Neural cell (in vitro differentiated cells): ENCODE data around the gene GLRA1. TPM values are rescaled to one million over a fixed set of nuclear protein-coding genes. Genes with fewer than 3 reads are reported as not detected.

Experiments used
- H2AFZ ChIP-seq: fragments of 200-600, 300-800 bp; sonication (generic), shearing (Covaris generic); 2 replicates; pipeline ENCODE4 v1.6.0; 2014; ENCODE audit warnings: low read depth, mild to moderate bottlenecking, antibody characterized with exemption, low read length, moderate library complexity
- H3F3A ChIP-seq: fragments of 200-600 bp; shearing (Covaris generic); 2 replicates; pipeline ENCODE4 v1.6.1; 2016; ENCODE audit warnings: mild to moderate bottlenecking, moderate library complexity, mixed read lengths, antibody characterized with exemption, low read length; ENCODE audit not compliant: insufficient read depth, poor library complexity, severe bottlenecking
- H3K27ac ChIP-seq: fragments of 200-600, 300-800 bp; sonication (generic), shearing (Covaris generic); 2 replicates; pipeline ENCODE4 v1.5.1; 2014; ENCODE audit warnings: mild to moderate bottlenecking, low read length, moderate library complexity
- H3K27me3 ChIP-seq: fragments of 300-800, 200-600 bp; sonication (generic), shearing (Covaris generic); 2 replicates; pipeline ENCODE4 v1.6.0; 2014; ENCODE audit warnings: mild to moderate bottlenecking, low read depth, low read length, moderate library complexity; ENCODE audit not compliant: insufficient read depth
- H3K36me3 ChIP-seq: fragments of 300-800, 200-600 bp; sonication (generic), shearing (Covaris generic); 2 replicates; pipeline ENCODE4 v1.5.1; 2014; ENCODE audit warnings: mild to moderate bottlenecking, antibody characterized with exemption, low read length, moderate library complexity; ENCODE audit not compliant: insufficient read depth
- H3K4me2 ChIP-seq: fragments of 300-800, 200-600 bp; sonication (generic), shearing (Covaris generic); 2 replicates; pipeline ENCODE4 v1.6.0; 2014; ENCODE audit warnings: mild to moderate bottlenecking, low read length
- H3K4me3 ChIP-seq: fragments of 300-800, 200-600 bp; sonication (generic), shearing (Covaris generic); 2 replicates; pipeline ENCODE4 v1.5.1; 2014; ENCODE audit warnings: mild to moderate bottlenecking, low read length, moderate library complexity
- H3K79me2 ChIP-seq: fragments of 200-600 bp; shearing (Covaris generic); replicated peaks from 2 replicates; pipeline ENCODE4 v1.6.0; 2014; ENCODE audit warnings: mild to moderate bottlenecking, low read length, moderate library complexity; ENCODE audit not compliant: insufficient read depth
- H3K9ac ChIP-seq: fragments of 300-800, 200-600 bp; sonication (generic), shearing (Covaris generic); 2 replicates; pipeline ENCODE4 v1.6.1; 2016; ENCODE audit warnings: mild to moderate bottlenecking, low read length, mixed read lengths
- H3K9me2 ChIP-seq: fragments of 200-600 bp; shearing (Covaris generic); 2 replicates; pipeline ENCODE4 v1.6.1; 2016; ENCODE audit warnings: mild to moderate bottlenecking, low read length, mixed read lengths; ENCODE audit not compliant: insufficient read depth
- H3K9me3 ChIP-seq: fragments of 200-600, 300-800 bp; sonication (generic), shearing (Covaris generic); 2 replicates; pipeline ENCODE4 v1.6.1; 2016; ENCODE audit warnings: mild to moderate bottlenecking, mixed run types, low read length, moderate library complexity, mixed read lengths
- H4K20me1 ChIP-seq: fragments of 200-600 bp; shearing (Covaris generic); 2 replicates; pipeline ENCODE4 v1.6.1; 2016; ENCODE audit warnings: mild to moderate bottlenecking, mixed run types; ENCODE audit not compliant: insufficient read depth
- EP300 ChIP-seq: fragments of 450-650 bp; conservative IDR thresholded peaks from 2 replicates; pipeline ENCODE4 v1.6.1; 2014; ENCODE audit warnings: antibody characterized with exemption, mild to moderate bottlenecking, moderate library complexity; ENCODE audit not compliant: poor library complexity, severe bottlenecking
- MXI1 ChIP-seq: fragments of 450-650 bp; conservative IDR thresholded peaks from 2 replicates; pipeline ENCODE4 v1.6.1; 2014; ENCODE audit warnings: antibody characterized with exemption, mild to moderate bottlenecking; ENCODE audit not compliant: poor library complexity, severe bottlenecking
- POLR2AphosphoS5 ChIP-seq: IDR thresholded peaks from 2 replicates; pipeline ENCODE4 v1.6.1; 2012
- RAD21 ChIP-seq: fragments of 450-650 bp; conservative IDR thresholded peaks from 2 replicates; pipeline ENCODE4 v1.6.1; 2014; ENCODE audit warnings: antibody characterized with exemption, mild to moderate bottlenecking, moderate library complexity
- SMC3 ChIP-seq: fragments of 450-650 bp; conservative IDR thresholded peaks from 2 replicates; pipeline ENCODE4 v1.6.1; 2014; ENCODE audit warnings: antibody characterized with exemption, mild to moderate bottlenecking, moderate library complexity; ENCODE audit not compliant: poor library complexity
- TAF1 ChIP-seq: IDR thresholded peaks from 2 replicates; pipeline ENCODE4 v1.6.1; 2012; ENCODE audit warnings: low read depth
- polyA minus RNA-seq: library from RNA; depleted of rRNA, polyadenylated mRNA; stranded (reverse); fragments of >200 nt; gene quantifications from 2 replicates; pipeline ENCODE4 v1.2.3, GENCODE V29; 2014
- polyA plus RNA-seq: library from polyadenylated mRNA; depleted of rRNA; stranded (reverse); fragments of >200 nt; gene quantifications from 2 replicates; pipeline ENCODE4 v1.2.3, GENCODE V29; 2014
- TF ChIP-seq, protein P1 (sequence below): IDR thresholded peaks from 2 replicates; pipeline ENCODE4 v1.6.1; 2012; ENCODE audit warnings: borderline replicate concordance
- TF ChIP-seq, protein P2 (sequence below): fragments of 450-650 bp; IDR thresholded peaks from 2 replicates; pipeline ENCODE4 v1.5.1; 2014; ENCODE audit warnings: antibody characterized with exemption, mild to moderate bottlenecking, moderate library complexity; ENCODE audit not compliant: poor library complexity, severe bottlenecking

Gene GLRA1
- polyA plus RNA-seq (not detected in 2 replicates), polyA minus RNA-seq (not detected in 2 replicates)

GRCh38 chr5:151924564-151925301 is at the start of gene GLRA1:
GLRA1 (minus strand) TSS chr5:151924851; CDS start chr5:151924549, 302 bp downstream.
- Histone ChIP-seq H3K9me3 (no peaks in the 10 kb centered on the region), H3K27me3 (peaks cover 82% of the 10 kb centered on the region), H3K4me2 (no peak within 1 kb of the TSS), H3F3A (no peaks in the 10 kb centered on the region), H3K9ac (no peak within 1 kb of the TSS), H3K27ac (no peak within 1 kb of the TSS), H3K9me2 (no peaks in the 10 kb centered on the region), H3K79me2 (no peaks in the 10 kb centered on the region), H2AFZ (no peak within 1 kb of the TSS), H3K36me3 (no peaks in the 10 kb centered on the region), H4K20me1 (no peaks in the 10 kb centered on the region), H3K4me3 (peak within 1 kb of the TSS; percentile 54)
- no peak for TF ChIP-seq SMC3
- TF ChIP-seq, protein P1, sequence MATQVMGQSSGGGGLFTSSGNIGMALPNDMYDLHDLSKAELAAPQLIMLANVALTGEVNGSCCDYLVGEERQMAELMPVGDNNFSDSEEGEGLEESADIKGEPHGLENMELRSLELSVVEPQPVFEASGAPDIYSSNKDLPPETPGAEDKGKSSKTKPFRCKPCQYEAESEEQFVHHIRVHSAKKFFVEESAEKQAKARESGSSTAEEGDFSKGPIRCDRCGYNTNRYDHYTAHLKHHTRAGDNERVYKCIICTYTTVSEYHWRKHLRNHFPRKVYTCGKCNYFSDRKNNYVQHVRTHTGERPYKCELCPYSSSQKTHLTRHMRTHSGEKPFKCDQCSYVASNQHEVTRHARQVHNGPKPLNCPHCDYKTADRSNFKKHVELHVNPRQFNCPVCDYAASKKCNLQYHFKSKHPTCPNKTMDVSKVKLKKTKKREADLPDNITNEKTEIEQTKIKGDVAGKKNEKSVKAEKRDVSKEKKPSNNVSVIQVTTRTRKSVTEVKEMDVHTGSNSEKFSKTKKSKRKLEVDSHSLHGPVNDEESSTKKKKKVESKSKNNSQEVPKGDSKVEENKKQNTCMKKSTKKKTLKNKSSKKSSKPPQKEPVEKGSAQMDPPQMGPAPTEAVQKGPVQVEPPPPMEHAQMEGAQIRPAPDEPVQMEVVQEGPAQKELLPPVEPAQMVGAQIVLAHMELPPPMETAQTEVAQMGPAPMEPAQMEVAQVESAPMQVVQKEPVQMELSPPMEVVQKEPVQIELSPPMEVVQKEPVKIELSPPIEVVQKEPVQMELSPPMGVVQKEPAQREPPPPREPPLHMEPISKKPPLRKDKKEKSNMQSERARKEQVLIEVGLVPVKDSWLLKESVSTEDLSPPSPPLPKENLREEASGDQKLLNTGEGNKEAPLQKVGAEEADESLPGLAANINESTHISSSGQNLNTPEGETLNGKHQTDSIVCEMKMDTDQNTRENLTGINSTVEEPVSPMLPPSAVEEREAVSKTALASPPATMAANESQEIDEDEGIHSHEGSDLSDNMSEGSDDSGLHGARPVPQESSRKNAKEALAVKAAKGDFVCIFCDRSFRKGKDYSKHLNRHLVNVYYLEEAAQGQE, result peak; percentile 97
- TF ChIP-seq POLR2AphosphoS5, result no peak

GRCh38 chr5:151970885-151971284 is 46.2 kb upstream of the GLRA1 start:
- H3K36me3 ChIP-seq, result no peaks in the 10 kb centered on the region
- no peaks in the 10 kb centered on the region for H3K27me3 ChIP-seq
- H3F3A ChIP-seq, result no peaks in the 10 kb centered on the region
- H3K4me2 ChIP-seq, result no peak overlapping the region
- no peak overlapping the region for H3K9ac ChIP-seq
- H2AFZ ChIP-seq, result no peak overlapping the region
- no peaks in the 10 kb centered on the region for H3K9me2 ChIP-seq
- no peak overlapping the region for H3K4me3 ChIP-seq
- no peaks in the 10 kb centered on the region for H4K20me1 ChIP-seq
- H3K79me2 ChIP-seq, result no peaks in the 10 kb centered on the region
- no peak overlapping the region for H3K27ac ChIP-seq
- TF ChIP-seq SMC3 (no peak), RAD21 (no peak), TAF1 (no peak), MXI1 (no peak), EP300 (no peak), POLR2AphosphoS5 (no peak)
- TF ChIP-seq, protein P2, sequence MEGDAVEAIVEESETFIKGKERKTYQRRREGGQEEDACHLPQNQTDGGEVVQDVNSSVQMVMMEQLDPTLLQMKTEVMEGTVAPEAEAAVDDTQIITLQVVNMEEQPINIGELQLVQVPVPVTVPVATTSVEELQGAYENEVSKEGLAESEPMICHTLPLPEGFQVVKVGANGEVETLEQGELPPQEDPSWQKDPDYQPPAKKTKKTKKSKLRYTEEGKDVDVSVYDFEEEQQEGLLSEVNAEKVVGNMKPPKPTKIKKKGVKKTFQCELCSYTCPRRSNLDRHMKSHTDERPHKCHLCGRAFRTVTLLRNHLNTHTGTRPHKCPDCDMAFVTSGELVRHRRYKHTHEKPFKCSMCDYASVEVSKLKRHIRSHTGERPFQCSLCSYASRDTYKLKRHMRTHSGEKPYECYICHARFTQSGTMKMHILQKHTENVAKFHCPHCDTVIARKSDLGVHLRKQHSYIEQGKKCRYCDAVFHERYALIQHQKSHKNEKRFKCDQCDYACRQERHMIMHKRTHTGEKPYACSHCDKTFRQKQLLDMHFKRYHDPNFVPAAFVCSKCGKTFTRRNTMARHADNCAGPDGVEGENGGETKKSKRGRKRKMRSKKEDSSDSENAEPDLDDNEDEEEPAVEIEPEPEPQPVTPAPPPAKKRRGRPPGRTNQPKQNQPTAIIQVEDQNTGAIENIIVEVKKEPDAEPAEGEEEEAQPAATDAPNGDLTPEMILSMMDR, result no peak
- no peaks in the 10 kb centered on the region for H3K9me3 ChIP-seq

- H3K27me3 ChIP-seq, result no peaks in the 10 kb centered on the region
- H3F3A ChIP-seq, result no peaks in the 10 kb centered on the region
- no peaks in the 10 kb centered on the region for H3K9me3 ChIP-seq
- H3K36me3 ChIP-seq, result no peaks in the 10 kb centered on the region
- H3K27ac ChIP-seq, result no peak overlapping the region
- H3K79me2 ChIP-seq, result no peaks in the 10 kb centered on the region
- H3K9ac ChIP-seq, result no peak overlapping the region
- no peaks in the 10 kb centered on the region for H3K9me2 ChIP-seq
- H3K4me3 ChIP-seq, result no peak overlapping the region
- H2AFZ ChIP-seq, result no peak overlapping the region
- no peaks in the 10 kb centered on the region for H4K20me1 ChIP-seq
- TF ChIP-seq EP300, result no peak
- no peak for TF ChIP-seq TAF1
- TF ChIP-seq POLR2AphosphoS5, result no peak
- no peak for TF ChIP-seq MXI1
- TF ChIP-seq RAD21, result no peak
- TF ChIP-seq, protein P1, result no peak
- TF ChIP-seq, protein P2, result no peak
- H3K4me2 ChIP-seq, result no peak overlapping the region
Measured at GRCh38 chr5:151967865-151968264, 43.2 kb upstream of the GLRA1 start.
